Adipose tissue (tissue), 3 donors: ENCODE results near the gene ECI1. TPM values are rescaled to one million over a fixed set of nuclear protein-coding genes. Genes with fewer than 3 reads are reported as not detected.

Experiments
- H3K27ac ChIP-seq: one replicate; pipeline ENCODE4 v1.5.1; 2013; ENCODE audit warnings: low read depth, low read length
- WGBS, 3 donors: extraction: QIAGEN DNeasy Blood & Tissue Kit; methylation state at CpG; one replicate each; pipeline ENCODE4 v1.1.7; 2013; 5-methylcytosine and 5-hydroxymethylcytosine counted together
- polyA plus RNA-seq, 3 donors: library from polyadenylated mRNA; stranded (reverse); fragments of 200-250 nt; gene quantifications; one replicate each; pipeline ENCODE4 v1.2.3, GENCODE V29; 2013
- donor health status: healthy with polysubstance abuse.
- donor health status: Bipolar disorder and iron deficiency.
- donor health status: healthy.

Gene ECI1
- polyA plus RNA-seq, 3 donors = 56.0 to 126 (median 72.3) TPM

DNA sequence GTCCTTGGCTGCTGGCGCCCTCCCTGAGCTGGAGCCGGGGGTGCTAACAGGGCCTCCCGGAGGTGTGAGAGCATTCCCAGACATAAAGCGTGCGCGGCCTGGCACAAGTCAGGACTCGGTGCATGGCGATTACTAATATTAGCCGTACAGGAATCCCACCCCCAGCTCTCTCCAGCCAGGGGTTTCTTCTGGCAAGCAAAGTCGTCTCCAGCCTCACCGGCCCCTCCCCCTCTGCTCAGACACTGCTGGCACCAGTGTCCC is 60.0 kb downstream of the ECI1 start:
- WGBS, 3 donors = 84 to 93% (median 91%) methylated on average over 11 of the region's 11 CpGs
- H3K27ac ChIP-seq = no peak overlapping the region

DNA sequence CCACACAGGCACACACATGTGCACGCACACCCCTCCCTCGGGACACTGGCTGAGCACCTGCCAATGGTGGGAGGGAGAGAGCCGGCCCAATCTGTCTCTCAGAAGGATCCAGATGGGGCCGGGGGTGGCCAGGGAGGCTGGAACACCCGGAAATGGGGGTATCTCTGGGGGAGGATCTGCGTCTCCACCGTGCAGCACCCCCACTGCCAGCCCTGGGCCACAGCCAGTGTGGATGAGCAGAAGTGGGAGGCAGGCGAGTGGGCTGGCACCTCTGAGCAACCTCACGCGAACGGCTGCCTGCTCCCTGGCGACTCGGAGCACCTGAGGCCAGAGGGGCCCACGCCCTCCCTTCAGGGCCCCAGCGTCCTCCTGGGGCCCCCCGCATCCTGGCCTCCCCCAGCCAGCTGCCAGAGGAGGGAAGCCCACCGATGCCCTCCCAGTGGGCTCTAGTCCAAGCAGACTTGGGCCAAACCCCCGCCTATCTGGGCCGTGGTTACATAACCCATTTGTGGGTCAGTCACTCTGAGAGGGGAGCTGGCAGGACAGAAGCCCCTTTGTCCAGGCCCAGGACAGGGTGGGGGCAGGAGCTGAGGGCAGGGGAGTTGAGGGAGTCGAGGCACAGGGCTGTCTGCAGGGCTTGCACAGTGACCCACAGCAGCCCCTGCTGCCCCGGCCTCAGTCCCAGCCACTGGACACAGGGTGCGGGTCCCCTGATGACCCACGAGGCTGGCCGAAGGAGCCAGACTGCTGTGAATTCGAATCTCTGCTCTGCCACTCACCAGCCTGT is 60.5 kb downstream of the ECI1 start:
- no peak overlapping the region for H3K27ac ChIP-seq
- 77 to 88% (median 78%) methylated on average over 24 to 25 of the region's 25 CpGs for WGBS, 3 donors

GRCh38 chr16:2190002-2190658 is 61.3 kb downstream of the ECI1 start:
- 75 to 87% (median 86%) methylated on average over 21 to 24 of the region's 24 CpGs for WGBS, 3 donors

More at GRCh38 chr16:2190002-2190658, 61.3 kb downstream of the ECI1 start:
- H3K27ac ChIP-seq = no peak overlapping the region

Other genes starting within 250 kb of the ECI1 start
- gene ZNF598, start 241.8 kb downstream of the ECI1 start, polyA plus RNA-seq = 10 to 100 TPM; 24.1 to 45.6 (median 42.5) TPM
- under 1 TPM in 2 of 3 donors, not detected in 1; 0.54 to 0.68 TPM for gene NPW, start 231.8 kb downstream of the ECI1 start, polyA plus RNA-seq
- gene NHERF2, start 224.7 kb downstream of the ECI1 start, polyA plus RNA-seq = 100 to 1,000 TPM in 2 of 3 donors, 10 to 100 TPM in 1; 28.8 to 317 (median 232) TPM
- gene NTHL1, start 203.8 kb downstream of the ECI1 start, polyA plus RNA-seq = 10 to 100 TPM; 12.1 to 23.3 (median 14.5) TPM
- gene TSC2, start 203.6 kb downstream of the ECI1 start, polyA plus RNA-seq = 10 to 100 TPM; 39.6 to 60.5 (median 46.8) TPM
- gene PKD1, start 115.7 kb downstream of the ECI1 start, polyA plus RNA-seq = 10 to 100 TPM; 36.9 to 89.6 (median 83.7) TPM
- 10 to 100 TPM in 1 of 3 donors, 1 to 10 TPM in 2; 1.4 to 24.8 (median 1.9) TPM for gene RAB26, start 103.0 kb downstream of the ECI1 start, polyA plus RNA-seq
- gene TRAF7, start 95.8 kb downstream of the ECI1 start, polyA plus RNA-seq = 10 to 100 TPM; 24.3 to 42.1 (median 42.0) TPM
- gene CASKIN1, start 55.0 kb downstream of the ECI1 start, polyA plus RNA-seq = under 1 TPM; 0.22 to 0.35 (median 0.30) TPM
- 10 to 100 TPM; 53.8 to 56.0 (median 53.9) TPM for gene MLST8, start 46.1 kb downstream of the ECI1 start, polyA plus RNA-seq
- 1 to 10 TPM; 3.3 to 9.9 (median 9.2) TPM for gene BRICD5, start 40.7 kb downstream of the ECI1 start, polyA plus RNA-seq
- gene PGP, start 36.7 kb downstream of the ECI1 start, polyA plus RNA-seq = 10 to 100 TPM in 2 of 3 donors, 1 to 10 TPM in 1; 3.8 to 12.6 (median 10.7) TPM
- gene E4F1, start 28.0 kb downstream of the ECI1 start, polyA plus RNA-seq = 10 to 100 TPM; 11.6 to 19.3 (median 16.1) TPM
- gene DNASE1L2, start 15.1 kb downstream of the ECI1 start, polyA plus RNA-seq = under 1 TPM; 0.41 to 0.45 (median 0.45) TPM
- gene RNPS1, start 16.5 kb upstream of the ECI1 start, polyA plus RNA-seq = 100 to 1,000 TPM in 2 of 3 donors, 10 to 100 TPM in 1; 69.8 to 138 (median 102) TPM
- 10 to 100 TPM in 1 of 3 donors, 1 to 10 TPM in 2; 6.8 to 11.6 (median 8.0) TPM for gene ABCA3, start 89.1 kb upstream of the ECI1 start, polyA plus RNA-seq
- gene CCNF, start 177.9 kb upstream of the ECI1 start, polyA plus RNA-seq = 1 to 10 TPM; 1.0 to 1.4 (median 1.4) TPM
- gene TEDC2, start 208.5 kb upstream of the ECI1 start, polyA plus RNA-seq = under 1 TPM; 0.38 to 0.92 (median 0.45) TPM
- under 1 TPM in 2 of 3 donors, not detected in 1; 0.06 to 0.24 TPM for gene NTN3, start 219.7 kb upstream of the ECI1 start, polyA plus RNA-seq
- gene TBC1D24, start 223.5 kb upstream of the ECI1 start, polyA plus RNA-seq = 10 to 100 TPM in 1 of 3 donors, 1 to 10 TPM in 2; 6.6 to 11.6 (median 7.8) TPM